HAP-1 (cell line): ENCODE data around the gene RBM38.

Experiments
- DNase-seq, 2 experiments: peaks; one replicate each; pipeline ENCODE4 v3.0.0-alpha.2; 2016 to 2020; ENCODE audit warnings: low spot score in 2 of 2
- H3K27me3 ChIP-seq: fragments of 250-450 bp; sonication (Bioruptor Pico); 2 replicates; pipeline ENCODE4 v1.5.1; 2020; ENCODE audit warnings: low read depth, mild to moderate bottlenecking, moderate library complexity
- H3K36me3 ChIP-seq: fragments of 250-450 bp; sonication (Bioruptor Pico); replicated peaks from 2 replicates; pipeline ENCODE4 v1.5.1; 2020; ENCODE audit warnings: mild to moderate bottlenecking
- H3K4me1 ChIP-seq: fragments of 250-450 bp; sonication (Bioruptor Pico); 2 replicates; pipeline ENCODE4 v1.5.1; 2020; ENCODE audit warnings: mild to moderate bottlenecking
- H3K4me3 ChIP-seq: fragments of 250-450 bp; sonication (Bioruptor Pico); 2 replicates; pipeline ENCODE4 v1.5.1; 2020; ENCODE audit warnings: mild to moderate bottlenecking, moderate library complexity
- H3K9me3 ChIP-seq: fragments of 250-450 bp; sonication (Bioruptor Pico); 2 replicates; pipeline ENCODE4 v1.5.1; 2020; ENCODE audit warnings: mild to moderate bottlenecking, moderate library complexity
- in situ Hi-C: fragments of 300-500 bp; cut with MboI; formaldehyde crosslinking; loops from 3 replicates; pipeline ENCODE4 v1.14.3; 2020; ENCODE audit warnings: low sequenced_read_pairs, inconsistent platforms, mixed read lengths

The RBM38 gene

GRCh38 chr20:57364451-57364850 lies 26.7 kb upstream of the RBM38 start:
- Histone ChIP-seq H3K9me3 (no peaks in the 10 kb centered on the region), H3K4me1 (no peaks in the 10 kb centered on the region), H3K27me3 (no peaks in the 10 kb centered on the region), H3K36me3 (peaks cover 59% of the 10 kb centered on the region), H3K4me3 (no peak overlapping the region)
- DNase-seq, result no peak
- in situ Hi-C loops, result no loop called here

- H3K27me3 ChIP-seq, result no peaks in the 10 kb centered on the region
- no peaks in the 10 kb centered on the region for H3K9me3 ChIP-seq
- in situ Hi-C loops, result no loop called here
- H3K4me1 ChIP-seq, result no peaks in the 10 kb centered on the region
- DNase-seq, result no peak
- H3K4me3 ChIP-seq, result no peak overlapping the region
- H3K36me3 ChIP-seq, result peaks cover 95% of the 10 kb centered on the region
Observed at GRCh38 chr20:57369596-57369995, 21.6 kb upstream of the RBM38 start.

- Histone ChIP-seq H3K27me3 (no peaks in the 10 kb centered on the region), H3K9me3 (no peaks in the 10 kb centered on the region), H3K4me1 (no peaks in the 10 kb centered on the region), H3K36me3 (peaks cover 95% of the 10 kb centered on the region), H3K4me3 (no peak overlapping the region)
- DNase-seq, result no peak
- in situ Hi-C loops, result no loop called here
Observed at GRCh38 chr20:57370316-57370715, 20.9 kb upstream of the RBM38 start.

- Histone ChIP-seq H3K9me3 (no peaks in the 10 kb centered on the region), H3K36me3 (peaks cover 95% of the 10 kb centered on the region), H3K4me3 (no peak overlapping the region), H3K27me3 (no peaks in the 10 kb centered on the region), H3K4me1 (no peaks in the 10 kb centered on the region)
- in situ Hi-C loops, result no loop called here
- no peak for DNase-seq
Observed at GRCh38 chr20:57371363-57371762, 19.8 kb upstream of the RBM38 start.

- Histone ChIP-seq H3K4me3 (no peak overlapping the region), H3K27me3 (no peaks in the 10 kb centered on the region), H3K4me1 (no peaks in the 10 kb centered on the region), H3K9me3 (no peaks in the 10 kb centered on the region), H3K36me3 (peaks cover 95% of the 10 kb centered on the region)
- in situ Hi-C loops, result no loop called here
- no peak for DNase-seq
Observed at GRCh38 chr20:57372157-57372556, 19.0 kb upstream of the RBM38 start.

GRCh38 chr20:57372581-57373350 lies 18.4 kb upstream of the RBM38 start:
- no peaks in the 10 kb centered on the region for H3K4me1 ChIP-seq
- no peak overlapping the region for H3K4me3 ChIP-seq
- H3K36me3 ChIP-seq, result peaks cover 97% of the 10 kb centered on the region
- DNase-seq, result no peak
- in situ Hi-C loops, result no loop called here
- H3K27me3 ChIP-seq, result no peaks in the 10 kb centered on the region
- no peaks in the 10 kb centered on the region for H3K9me3 ChIP-seq

GRCh38 chr20:57374343-57374930 lies 16.8 kb upstream of the RBM38 start:
- Histone ChIP-seq H3K4me1 (no peaks in the 10 kb centered on the region), H3K4me3 (no peak overlapping the region), H3K36me3 (peaks cover 89% of the 10 kb centered on the region), H3K9me3 (no peaks in the 10 kb centered on the region), H3K27me3 (no peaks in the 10 kb centered on the region)
- DNase-seq, result no peak
- in situ Hi-C loops, result no loop called here

- Histone ChIP-seq H3K4me1 (no peaks in the 10 kb centered on the region), H3K4me3 (no peak overlapping the region), H3K27me3 (no peaks in the 10 kb centered on the region), H3K36me3 (peaks cover 88% of the 10 kb centered on the region), H3K9me3 (no peaks in the 10 kb centered on the region)
- DNase-seq, result no peak
- in situ Hi-C loops, result loop anchor here (25.0 kb wide), 2 partner anchors 837 to 988 kb away; partner anchors contain the start of genes AURKA and CSTF1
Observed at GRCh38 chr20:57374931-57375651, 16.1 kb upstream of the RBM38 start.

GRCh38 chr20:57375652-57376230 lies 15.5 kb upstream of the RBM38 start:
- in situ Hi-C loops, result loop anchor here (25.0 kb wide), 2 partner anchors 837 to 988 kb away; partner anchors contain the start of genes AURKA and CSTF1
- Histone ChIP-seq H3K4me3 (no peak overlapping the region), H3K9me3 (no peaks in the 10 kb centered on the region), H3K27me3 (no peaks in the 10 kb centered on the region), H3K4me1 (no peaks in the 10 kb centered on the region), H3K36me3 (peaks cover 82% of the 10 kb centered on the region)
- peak in 1 of 2 experiments; percentile 5 for DNase-seq

- no peaks in the 10 kb centered on the region for H3K4me1 ChIP-seq
- no peaks in the 10 kb centered on the region for H3K27me3 ChIP-seq
- H3K36me3 ChIP-seq, result peaks cover 69% of the 10 kb centered on the region
- no peak for DNase-seq
- in situ Hi-C loops, result loop anchor here (25.0 kb wide), 2 partner anchors 835 to 990 kb away; partner anchors contain the start of genes AURKA and CSTF1
- no peak overlapping the region for H3K4me3 ChIP-seq
- no peaks in the 10 kb centered on the region for H3K9me3 ChIP-seq
Observed at GRCh38 chr20:57377350-57377749, 13.8 kb upstream of the RBM38 start.

- Histone ChIP-seq H3K36me3 (peaks cover 61% of the 10 kb centered on the region), H3K4me3 (no peak overlapping the region), H3K4me1 (no peaks in the 10 kb centered on the region), H3K9me3 (no peaks in the 10 kb centered on the region), H3K27me3 (no peaks in the 10 kb centered on the region)
- in situ Hi-C loops, result loop anchor here (25.0 kb wide), 2 partner anchors 834 to 991 kb away; partner anchors contain the start of genes AURKA and CSTF1
- no peak for DNase-seq
Observed at GRCh38 chr20:57378107-57378506, 13.1 kb upstream of the RBM38 start.

GRCh38 chr20:57378646-57379262 lies 12.4 kb upstream of the RBM38 start:
- in situ Hi-C loops, result loop anchor here (25.0 kb wide), 2 partner anchors 834 to 991 kb away; partner anchors contain the start of genes AURKA and CSTF1
- H3K36me3 ChIP-seq, result peaks cover 55% of the 10 kb centered on the region
- H3K4me3 ChIP-seq, result no peak overlapping the region

GRCh38 chr20:57379263-57379647 lies 11.9 kb upstream of the RBM38 start:
- H3K4me1 ChIP-seq, result no peaks in the 10 kb centered on the region
- no peak overlapping the region for H3K4me3 ChIP-seq
- H3K36me3 ChIP-seq, result peaks cover 50% of the 10 kb centered on the region
- H3K9me3 ChIP-seq, result no peaks in the 10 kb centered on the region
- H3K27me3 ChIP-seq, result no peaks in the 10 kb centered on the region
- in situ Hi-C loops, result loop anchor here (25.0 kb wide), 2 partner anchors 833 to 992 kb away; partner anchors contain the start of genes AURKA and CSTF1
- no peak for DNase-seq

More at GRCh38 chr20:57378646-57379262, 12.4 kb upstream of the RBM38 start:
- DNase-seq, result no peak
- H3K9me3 ChIP-seq, result no peaks in the 10 kb centered on the region
- no peaks in the 10 kb centered on the region for H3K27me3 ChIP-seq
- no peaks in the 10 kb centered on the region for H3K4me1 ChIP-seq
